Nephron progenitor cell (in vitro differentiated cells): ENCODE measurements around the gene TRIM3.

Experiments
- DNase-seq: peaks from one replicate; pipeline ENCODE4 v3.0.0; 2021
- H3K27ac Mint-ChIP-seq: 2 replicates; pipeline ENCODE4 v1.8.0; 2021; ENCODE audit warnings: mild to moderate bottlenecking, moderate library complexity, mixed read lengths
- H3K27me3 Mint-ChIP-seq: 2 replicates; pipeline ENCODE4 v1.8.0; 2021; ENCODE audit warnings: mild to moderate bottlenecking, low read depth, mixed read lengths; ENCODE audit not compliant: poor library complexity
- H3K36me3 Mint-ChIP-seq: 2 replicates; pipeline ENCODE4 v1.8.0; 2021; ENCODE audit warnings: low read depth, mixed read lengths
- H3K4me1 Mint-ChIP-seq: 2 replicates; pipeline ENCODE4 v1.8.0; 2021; ENCODE audit warnings: mixed read lengths
- H3K4me3 Mint-ChIP-seq: 2 replicates; pipeline ENCODE4 v1.8.0; 2021; ENCODE audit warnings: mild to moderate bottlenecking, moderate library complexity, mixed read lengths
- H3K9me3 Mint-ChIP-seq: 2 replicates; pipeline ENCODE4 v1.8.0; 2021; ENCODE audit warnings: mild to moderate bottlenecking, moderate library complexity, mixed read lengths
- TF ChIP-seq, protein P1 (sequence below): fragments of 200-600 bp; sonication (generic); IDR thresholded peaks from 2 replicates; pipeline ENCODE4 v1.5.0; 2021; ENCODE audit warnings: antibody characterized with exemption

Gene TRIM3

DNA sequence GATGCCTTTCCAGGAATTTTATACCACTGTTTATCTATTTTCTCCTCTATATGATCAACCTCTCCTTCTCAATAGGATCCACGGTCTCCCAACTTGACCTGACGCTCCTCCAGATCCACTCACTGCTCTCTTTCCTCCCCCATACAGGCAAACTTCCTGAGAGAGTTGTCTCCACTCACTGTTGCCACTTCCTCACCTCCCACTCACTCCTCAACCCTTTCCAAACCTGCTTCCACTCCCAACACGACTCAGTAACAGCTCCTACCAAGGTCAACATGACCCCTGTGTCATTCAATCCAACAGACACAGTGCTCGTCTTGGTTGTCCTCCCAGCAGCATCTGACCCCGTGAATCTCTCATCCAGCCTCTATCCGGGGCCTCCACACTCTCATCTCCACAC, 57.9 kb downstream of the TRIM3 start:
- H3K4me3 Mint-ChIP-seq, result no peak overlapping the region
- H3K4me1 Mint-ChIP-seq, result peaks cover 10% of the 10 kb centered on the region
- TF ChIP-seq, protein P1, sequence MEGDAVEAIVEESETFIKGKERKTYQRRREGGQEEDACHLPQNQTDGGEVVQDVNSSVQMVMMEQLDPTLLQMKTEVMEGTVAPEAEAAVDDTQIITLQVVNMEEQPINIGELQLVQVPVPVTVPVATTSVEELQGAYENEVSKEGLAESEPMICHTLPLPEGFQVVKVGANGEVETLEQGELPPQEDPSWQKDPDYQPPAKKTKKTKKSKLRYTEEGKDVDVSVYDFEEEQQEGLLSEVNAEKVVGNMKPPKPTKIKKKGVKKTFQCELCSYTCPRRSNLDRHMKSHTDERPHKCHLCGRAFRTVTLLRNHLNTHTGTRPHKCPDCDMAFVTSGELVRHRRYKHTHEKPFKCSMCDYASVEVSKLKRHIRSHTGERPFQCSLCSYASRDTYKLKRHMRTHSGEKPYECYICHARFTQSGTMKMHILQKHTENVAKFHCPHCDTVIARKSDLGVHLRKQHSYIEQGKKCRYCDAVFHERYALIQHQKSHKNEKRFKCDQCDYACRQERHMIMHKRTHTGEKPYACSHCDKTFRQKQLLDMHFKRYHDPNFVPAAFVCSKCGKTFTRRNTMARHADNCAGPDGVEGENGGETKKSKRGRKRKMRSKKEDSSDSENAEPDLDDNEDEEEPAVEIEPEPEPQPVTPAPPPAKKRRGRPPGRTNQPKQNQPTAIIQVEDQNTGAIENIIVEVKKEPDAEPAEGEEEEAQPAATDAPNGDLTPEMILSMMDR, result no peak
- H3K36me3 Mint-ChIP-seq, result no peaks in the 10 kb centered on the region
- DNase-seq, result no peak
- no peaks in the 10 kb centered on the region for H3K9me3 Mint-ChIP-seq
- no peak overlapping the region for H3K27ac Mint-ChIP-seq
- peaks cover 10% of the 10 kb centered on the region for H3K27me3 Mint-ChIP-seq

DNA sequence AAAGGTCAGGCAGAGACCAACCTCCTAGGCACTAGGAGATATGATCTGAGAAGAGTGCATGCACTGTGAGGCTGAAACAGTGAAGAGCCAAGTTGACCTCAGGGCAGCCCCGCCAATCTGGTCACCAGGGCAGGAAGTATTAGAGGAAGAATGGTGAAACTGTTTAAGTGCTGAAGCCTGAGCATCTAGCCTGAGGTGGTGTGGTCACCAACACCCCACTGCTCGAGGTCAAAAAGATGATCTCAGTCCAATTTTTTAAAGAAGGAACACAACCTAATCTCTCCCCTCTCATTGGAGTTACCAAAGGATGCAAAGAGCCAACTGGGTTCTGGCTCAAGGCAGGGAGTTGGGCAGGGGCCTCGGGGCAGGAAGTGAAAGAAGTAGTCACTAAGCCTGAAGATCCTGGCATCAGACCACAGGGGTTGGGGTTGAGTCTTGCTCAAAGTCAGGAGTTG, 58.8 kb downstream of the TRIM3 start:
- peaks cover 4% of the 10 kb centered on the region for H3K27me3 Mint-ChIP-seq
- H3K9me3 Mint-ChIP-seq, result no peaks in the 10 kb centered on the region
- peaks cover 5% of the 10 kb centered on the region for H3K4me1 Mint-ChIP-seq
- no peak overlapping the region for H3K27ac Mint-ChIP-seq
- DNase-seq, result no peak
- TF ChIP-seq, protein P1, result no peak
- peaks cover 4% of the 10 kb centered on the region for H3K36me3 Mint-ChIP-seq
- H3K4me3 Mint-ChIP-seq, result no peak overlapping the region

DNA sequence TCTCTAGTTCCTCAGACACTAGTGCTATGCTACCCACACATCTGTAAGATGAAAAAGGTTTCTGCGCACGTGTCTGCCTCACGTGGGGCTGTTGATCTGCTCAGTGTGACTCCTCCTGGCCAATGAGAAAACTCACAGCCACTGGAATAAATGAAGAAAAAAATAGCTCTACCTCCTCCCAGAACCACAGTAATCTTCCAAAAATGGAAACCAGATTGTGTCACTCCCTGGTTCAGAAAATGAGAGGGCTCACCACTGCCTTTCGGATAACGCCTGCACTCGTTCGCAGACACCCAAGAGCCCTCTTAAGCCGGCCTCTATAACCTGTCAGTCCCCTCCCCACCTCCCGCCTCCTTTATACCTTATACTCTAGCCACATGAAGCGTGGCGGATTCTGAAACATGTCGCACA, 59.9 kb downstream of the TRIM3 start:
- H3K4me3 Mint-ChIP-seq, result no peak overlapping the region
- TF ChIP-seq, protein P1, result no peak
- H3K9me3 Mint-ChIP-seq, result no peaks in the 10 kb centered on the region
- DNase-seq, result no peak
- H3K27ac Mint-ChIP-seq, result no peak overlapping the region
- peaks cover 11% of the 10 kb centered on the region for H3K36me3 Mint-ChIP-seq
- H3K4me1 Mint-ChIP-seq, result no peaks in the 10 kb centered on the region
- H3K27me3 Mint-ChIP-seq, result peaks cover 3% of the 10 kb centered on the region

DNA sequence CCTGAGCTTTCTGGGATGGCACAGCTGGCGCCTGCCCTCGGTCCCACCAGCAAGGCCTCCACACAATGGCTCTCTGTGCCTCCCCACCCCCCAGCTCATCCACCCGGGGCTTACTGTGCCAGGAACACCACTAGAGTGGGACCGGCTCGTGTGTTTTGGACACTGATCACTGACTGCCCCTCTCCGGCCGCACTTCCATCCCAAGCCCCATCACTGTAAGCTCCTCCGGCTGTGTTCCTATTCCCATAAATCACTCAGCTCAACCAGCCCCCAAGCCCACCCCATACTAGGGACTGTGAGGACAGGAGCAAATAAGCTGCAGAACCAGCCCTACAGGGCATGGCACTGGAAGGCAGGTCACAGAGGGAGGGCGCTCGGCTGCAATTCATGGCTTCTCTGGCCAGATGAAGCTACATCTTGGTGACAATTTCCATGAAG, 62.1 kb downstream of the TRIM3 start:
- H3K4me1 Mint-ChIP-seq, result peaks cover 5% of the 10 kb centered on the region
- no peak overlapping the region for H3K27ac Mint-ChIP-seq

DNA sequence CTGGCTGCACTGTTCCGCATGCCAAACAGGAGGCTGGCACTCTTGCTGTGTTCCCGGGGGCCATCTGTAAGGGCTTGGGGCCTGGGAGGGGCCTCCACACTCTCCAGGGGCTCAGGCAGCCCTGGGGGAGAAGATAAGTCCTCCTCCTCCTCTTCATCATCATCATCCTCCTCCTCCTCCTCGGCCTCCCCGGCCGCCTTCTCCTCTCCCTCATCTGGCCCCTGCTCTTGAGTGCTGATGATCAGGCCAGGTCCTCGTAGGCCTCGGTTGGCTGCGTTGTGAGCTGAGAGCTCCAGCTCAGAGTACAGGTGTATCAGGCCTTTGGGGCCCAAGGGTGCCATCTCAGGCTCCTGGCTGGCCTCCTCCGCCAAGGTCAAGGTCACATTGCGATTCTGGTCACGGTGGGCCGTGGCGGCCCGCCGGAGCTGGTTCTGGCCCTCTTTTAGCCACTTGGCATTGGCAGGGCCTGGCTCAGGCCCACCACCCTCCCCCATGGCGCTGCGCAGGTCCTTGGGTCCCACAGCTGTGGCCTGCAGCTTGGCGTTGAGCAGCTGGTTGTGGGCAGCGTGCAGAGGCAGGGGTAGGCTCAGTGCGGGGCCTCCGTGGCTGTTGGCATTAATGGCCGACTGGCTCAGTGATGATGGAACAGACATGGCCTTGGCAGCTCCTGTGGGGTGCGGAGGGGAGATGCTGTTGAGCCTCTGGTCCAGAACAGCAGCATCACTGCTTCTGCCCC, 62.9 kb downstream of the TRIM3 start:
- peaks cover 12% of the 10 kb centered on the region for H3K4me1 Mint-ChIP-seq
- no peaks in the 10 kb centered on the region for H3K9me3 Mint-ChIP-seq
- DNase-seq, result no peak
- TF ChIP-seq, protein P1, result no peak
- H3K27me3 Mint-ChIP-seq, result peaks cover 3% of the 10 kb centered on the region
- H3K36me3 Mint-ChIP-seq, result peaks cover 18% of the 10 kb centered on the region
- H3K4me3 Mint-ChIP-seq, result no peak overlapping the region
- no peak overlapping the region for H3K27ac Mint-ChIP-seq

More for the DNA sequence above, 62.1 kb downstream of the TRIM3 start:
- peaks cover 18% of the 10 kb centered on the region for H3K36me3 Mint-ChIP-seq
- peaks cover 3% of the 10 kb centered on the region for H3K27me3 Mint-ChIP-seq
- H3K4me3 Mint-ChIP-seq, result no peak overlapping the region
- TF ChIP-seq, protein P1, result no peak
- DNase-seq, result no peak
- no peaks in the 10 kb centered on the region for H3K9me3 Mint-ChIP-seq

DNA sequence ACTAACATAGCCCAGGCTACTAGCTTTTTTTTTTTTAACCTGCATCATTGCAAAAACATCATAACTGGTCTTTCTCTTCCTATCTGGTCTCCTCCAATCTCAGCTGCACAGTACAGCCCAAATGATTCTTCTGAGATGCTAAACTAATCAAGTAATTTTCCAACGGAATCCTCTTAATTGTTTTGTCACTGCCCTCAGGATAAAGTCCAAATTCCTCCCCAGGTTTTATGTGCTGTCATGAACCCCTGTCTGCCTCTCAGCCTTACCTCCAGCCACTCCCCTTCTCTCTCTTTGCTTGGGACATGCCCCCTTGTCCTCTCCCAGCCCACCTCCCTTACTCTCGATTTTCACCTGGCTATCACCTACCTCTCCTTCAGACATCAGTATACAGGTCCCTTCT, 67.4 kb downstream of the TRIM3 start:
- Mint-ChIP-seq H3K36me3 (peaks cover 30% of the 10 kb centered on the region), H3K4me3 (no peak overlapping the region), H3K4me1 (peaks cover 34% of the 10 kb centered on the region), H3K9me3 (no peaks in the 10 kb centered on the region), H3K27me3 (peaks cover 3% of the 10 kb centered on the region), H3K27ac (no peak overlapping the region)
- no peak for DNase-seq
- TF ChIP-seq, protein P1, result no peak
